ACC112 (cell line): Measurements from ENCODE around the gene HLA-DMB.

ENCODE experiments used
- H2AFZ ChIP-seq: fragments of 200-600 bp; sonication (generic); one replicate; pipeline ENCODE4 v1.6.0; 2017; ENCODE audit warnings: antibody characterized with exemption, low read length; ENCODE audit not compliant: unreplicated experiment
- H3K27ac ChIP-seq: fragments of 200-600 bp; sonication (generic); 2 replicates; pipeline ENCODE4 v1.5.1; 2014; ENCODE audit warnings: low read depth, mild to moderate bottlenecking, antibody characterized with exemption, low read length, moderate library complexity
- H3K27me3 ChIP-seq: fragments of 200-600 bp; sonication (generic); 2 replicates; pipeline ENCODE4 v1.6.1; 2014; ENCODE audit warnings: mild to moderate bottlenecking, antibody characterized with exemption, low read length, moderate library complexity, mixed read lengths; ENCODE audit not compliant: insufficient read depth
- H3K36me3 ChIP-seq: fragments of 200-600 bp; sonication (generic); 2 replicates; pipeline ENCODE4 v1.6.1; 2016; ENCODE audit warnings: mild to moderate bottlenecking, antibody characterized with exemption, low read length, moderate library complexity, mixed read lengths; ENCODE audit not compliant: insufficient read depth
- H3K4me1 ChIP-seq: fragments of 200-600 bp; sonication (generic); one replicate; pipeline ENCODE4 v1.6.1; 2016; ENCODE audit warnings: low read length, mixed read lengths; ENCODE audit not compliant: insufficient read depth, unreplicated experiment, control insufficient read depth
- H3K4me3 ChIP-seq: fragments of 200-600 bp; sonication (generic); 2 replicates; pipeline ENCODE4 v1.5.1; 2014; ENCODE audit warnings: mild to moderate bottlenecking, low read depth, low read length
- H3K79me2 ChIP-seq: fragments of 200-600 bp; sonication (generic); one replicate; pipeline ENCODE4 v1.6.0; 2016; ENCODE audit warnings: low read length; ENCODE audit not compliant: control insufficient read depth, unreplicated experiment, insufficient read depth

Gene HLA-DMB

GRCh38 chr6:32971242-32971580 lies 30.4 kb upstream of the HLA-DMB start:
- Histone ChIP-seq H3K27ac (peak overlapping the region; percentile 99), H2AFZ (no peak overlapping the region), H3K36me3 (peaks cover 41% of the 10 kb centered on the region), H3K27me3 (no peaks in the 10 kb centered on the region), H3K79me2 (peaks cover 79% of the 10 kb centered on the region), H3K4me1 (peaks cover 22% of the 10 kb centered on the region), H3K4me3 (peak overlapping the region; percentile 87)

GRCh38 chr6:32970413-32971241 lies 29.8 kb upstream of the HLA-DMB start:
- Histone ChIP-seq H3K27me3 (no peaks in the 10 kb centered on the region), H3K36me3 (peaks cover 36% of the 10 kb centered on the region), H3K27ac (peak overlapping the region; percentile 99), H3K4me1 (peaks cover 22% of the 10 kb centered on the region), H3K4me3 (peak overlapping the region; percentile 87), H2AFZ (no peak overlapping the region), H3K79me2 (peaks cover 79% of the 10 kb centered on the region)

- Histone ChIP-seq H3K27ac (peak overlapping the region; percentile 99), H2AFZ (no peak overlapping the region), H3K4me1 (peaks cover 24% of the 10 kb centered on the region), H3K36me3 (peaks cover 29% of the 10 kb centered on the region), H3K27me3 (no peaks in the 10 kb centered on the region), H3K4me3 (peak overlapping the region; percentile 87), H3K79me2 (peaks cover 74% of the 10 kb centered on the region)
These were observed 29.0 kb upstream of the HLA-DMB start for GRCh38 chr6:32969685-32970412.

- peak overlapping the region; percentile 87 for H3K4me3 ChIP-seq
- H3K27me3 ChIP-seq = no peaks in the 10 kb centered on the region
- H3K4me1 ChIP-seq = peaks cover 24% of the 10 kb centered on the region
- peaks cover 21% of the 10 kb centered on the region for H3K36me3 ChIP-seq
- H3K27ac ChIP-seq = peak overlapping the region; percentile 99
- H2AFZ ChIP-seq = no peak overlapping the region
- peaks cover 71% of the 10 kb centered on the region for H3K79me2 ChIP-seq
These were observed 28.2 kb upstream of the HLA-DMB start for GRCh38 chr6:32968867-32969684.

GRCh38 chr6:32968093-32968866 lies 27.5 kb upstream of the HLA-DMB start, which contains the start of gene BRD2:
Gene BRD2 (plus strand): TSS chr6:32968594. CDS start chr6:32972899, 4,305 bp downstream.
- Histone ChIP-seq H3K4me3 (peak within 1 kb of the TSS; percentile 87), H3K79me2 (peaks cover 66% of the 10 kb centered on the region), H3K36me3 (peaks cover 13% of the 10 kb centered on the region), H3K4me1 (peaks cover 24% of the 10 kb centered on the region), H2AFZ (peak within 1 kb of the TSS; percentile 61), H3K27ac (peak within 1 kb of the TSS; percentile 99), H3K27me3 (no peaks in the 10 kb centered on the region)

- peaks cover 5% of the 10 kb centered on the region; the same call in 1 of the 2 replicates for H3K36me3 ChIP-seq
- peaks cover 29% of the 10 kb centered on the region for H3K4me1 ChIP-seq
- peaks cover 58% of the 10 kb centered on the region for H3K79me2 ChIP-seq
- peak overlapping the region; percentile 87 for H3K4me3 ChIP-seq
- H3K27me3 ChIP-seq = no peaks in the 10 kb centered on the region
- H2AFZ ChIP-seq = peak overlapping the region; percentile 61
- H3K27ac ChIP-seq = peak overlapping the region; percentile 99
These were observed 26.6 kb upstream of the HLA-DMB start for GRCh38 chr6:32967151-32968091.

GRCh38 chr6:32964776-32965175 lies 23.9 kb upstream of the HLA-DMB start:
- Histone ChIP-seq H3K4me1 (peaks cover 35% of the 10 kb centered on the region), H3K27me3 (no peaks in the 10 kb centered on the region), H3K27ac (no peak overlapping the region)

GRCh38 chr6:32963866-32964265 lies 23.0 kb upstream of the HLA-DMB start:
- H3K27ac ChIP-seq = no peak overlapping the region
- peaks cover 46% of the 10 kb centered on the region for H3K79me2 ChIP-seq
- H3K27me3 ChIP-seq = no peaks in the 10 kb centered on the region
- no peak overlapping the region for H3K4me3 ChIP-seq
- peaks cover 35% of the 10 kb centered on the region for H3K4me1 ChIP-seq
- no peak overlapping the region for H2AFZ ChIP-seq
- H3K36me3 ChIP-seq = no peaks in the 10 kb centered on the region; the same call in 1 of the 2 replicates

More at GRCh38 chr6:32964776-32965175, 23.9 kb upstream of the HLA-DMB start:
- Histone ChIP-seq H3K36me3 (no peaks in the 10 kb centered on the region; the same call in 1 of the 2 replicates), H3K4me3 (no peak overlapping the region), H2AFZ (no peak overlapping the region), H3K79me2 (peaks cover 53% of the 10 kb centered on the region)

GRCh38 chr6:32962213-32962826 lies 21.5 kb upstream of the HLA-DMB start:
- Histone ChIP-seq H3K36me3 (no peaks in the 10 kb centered on the region; the same call in 1 of the 2 replicates), H3K27ac (no peak overlapping the region), H3K4me1 (peaks cover 34% of the 10 kb centered on the region), H3K27me3 (no peaks in the 10 kb centered on the region), H3K4me3 (no peak overlapping the region), H2AFZ (no peak overlapping the region), H3K79me2 (peaks cover 36% of the 10 kb centered on the region)
